Measurements from ENCODE around the gene OSCAR.

DNA sequence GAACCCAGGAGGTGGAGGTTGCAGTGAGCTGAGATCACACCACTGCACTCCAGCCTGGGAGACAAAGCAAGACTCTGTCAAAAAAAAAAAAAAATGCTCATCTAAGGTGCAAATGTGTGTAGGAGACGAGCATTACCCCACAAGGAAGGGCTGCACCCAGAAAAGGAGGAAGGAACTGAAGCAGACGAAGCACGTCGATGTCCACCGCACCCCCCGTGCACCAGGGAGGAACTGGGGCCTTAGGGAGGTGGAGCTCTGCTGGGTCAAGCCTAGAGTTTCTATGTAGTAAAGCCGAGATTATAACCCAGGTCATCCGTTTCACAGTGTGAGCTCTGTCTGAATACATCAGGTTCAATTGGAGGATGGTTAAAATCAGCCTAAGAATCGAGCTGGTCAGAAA, 38.0 kb downstream of the OSCAR start:
- TF ChIP-seq, protein P1, sequence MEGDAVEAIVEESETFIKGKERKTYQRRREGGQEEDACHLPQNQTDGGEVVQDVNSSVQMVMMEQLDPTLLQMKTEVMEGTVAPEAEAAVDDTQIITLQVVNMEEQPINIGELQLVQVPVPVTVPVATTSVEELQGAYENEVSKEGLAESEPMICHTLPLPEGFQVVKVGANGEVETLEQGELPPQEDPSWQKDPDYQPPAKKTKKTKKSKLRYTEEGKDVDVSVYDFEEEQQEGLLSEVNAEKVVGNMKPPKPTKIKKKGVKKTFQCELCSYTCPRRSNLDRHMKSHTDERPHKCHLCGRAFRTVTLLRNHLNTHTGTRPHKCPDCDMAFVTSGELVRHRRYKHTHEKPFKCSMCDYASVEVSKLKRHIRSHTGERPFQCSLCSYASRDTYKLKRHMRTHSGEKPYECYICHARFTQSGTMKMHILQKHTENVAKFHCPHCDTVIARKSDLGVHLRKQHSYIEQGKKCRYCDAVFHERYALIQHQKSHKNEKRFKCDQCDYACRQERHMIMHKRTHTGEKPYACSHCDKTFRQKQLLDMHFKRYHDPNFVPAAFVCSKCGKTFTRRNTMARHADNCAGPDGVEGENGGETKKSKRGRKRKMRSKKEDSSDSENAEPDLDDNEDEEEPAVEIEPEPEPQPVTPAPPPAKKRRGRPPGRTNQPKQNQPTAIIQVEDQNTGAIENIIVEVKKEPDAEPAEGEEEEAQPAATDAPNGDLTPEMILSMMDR (IDR thresholded peaks at IDR 0.05 in 4 of 5, conservative IDR thresholded peaks at IDR 0.05 in 1 of 5) = no peak
- TF ChIP-seq POLR2A (IDR thresholded peaks at IDR 0.05) = no peak

Measured in gastrocnemius medialis (tissue), 4 donors.